ENCODE results near the gene ARVCF. TPM values are rescaled to one million over a fixed set of nuclear protein-coding genes. Genes with fewer than 3 reads are reported as not detected.

Gene ARVCF
- total and polyA plus RNA-seq, 9 of the 15 experiments (the other 6 are each of a cell fraction or from before 2014, with no cell fraction given) = 0.03 to 97.4 (median 15.6) TPM

GRCh38 chr22:19961868-19962245, 54.8 kb downstream of the ARVCF start (continued):
- peak; percentile 69; the same call in 1 of the 2 replicates for TF ChIP-seq HMGXB4 (CRISPR knock-in tag; IDR thresholded peaks at IDR 0.05)
- no peak for TF ChIP-seq CBX8 (IDR thresholded peaks at IDR 0.05; ENCODE audit: borderline replicate concordance, extremely low read depth, low read depth, low read length, poor library complexity, severe bottlenecking)
- TF ChIP-seq MCM7 (IDR thresholded peaks at IDR 0.05) = no peak
- TF ChIP-seq HNRNPL (IDR thresholded peaks at IDR 0.05; ENCODE audit: low read depth, low read length) = no peak
- no peak for TF ChIP-seq DEAF1 (CRISPR knock-in tag; IDR thresholded peaks at IDR 0.05)
- TF ChIP-seq SRSF9 (IDR thresholded peaks at IDR 0.05; ENCODE audit: borderline replicate concordance, low read depth, low read length) = no peak
- 0 out of 2 replicates have a peak, but pooled peaks have one; percentile 16 for TF ChIP-seq POLR2AphosphoS5 (IDR thresholded peaks at IDR 0.05; ENCODE audit: control insufficient read depth, insufficient read depth, low read depth, low read length)
- no peak for TF ChIP-seq THAP12 (CRISPR knock-in tag; IDR thresholded peaks at IDR 0.05)
- TF ChIP-seq MCM2 (IDR thresholded peaks at IDR 0.05; ENCODE audit: low read depth) = no peak
- TF ChIP-seq BDP1 (IDR thresholded peaks at IDR 0.05; ENCODE audit: insufficient read depth, insufficient read length) = no peak
- no peak for TF ChIP-seq NR1H2 (CRISPR knock-in tag; IDR thresholded peaks at IDR 0.05)
- TF ChIP-seq ARNT (IDR thresholded peaks at IDR 0.05) = 0 out of 4 replicates have a peak, but pooled peaks of 1 of the 2 experiments have one; percentile 5

Measured in K562 (cell line).